IPS-18c (cell line): ENCODE results near the gene GRK5.
"Not testable (repeated sequence)": the region's sequence is repeated elsewhere in the genome, so short reads cannot be mapped to it uniquely, and the experiment has no call there.

Experiments
- H3K4me3 ChIP-seq: 2 replicates; pipeline ENCODE4 v1.7.0; 2013; ENCODE audit warnings: low read depth, mild to moderate bottlenecking, low read length, moderate library complexity; ENCODE audit not compliant: insufficient read depth
- H3K9me3 ChIP-seq: one replicate; pipeline ENCODE4 v1.6.1; 2013; ENCODE audit warnings: mild to moderate bottlenecking, low read length, moderate library complexity; ENCODE audit not compliant: control insufficient read depth, insufficient read depth

Gene GRK5

DNA sequence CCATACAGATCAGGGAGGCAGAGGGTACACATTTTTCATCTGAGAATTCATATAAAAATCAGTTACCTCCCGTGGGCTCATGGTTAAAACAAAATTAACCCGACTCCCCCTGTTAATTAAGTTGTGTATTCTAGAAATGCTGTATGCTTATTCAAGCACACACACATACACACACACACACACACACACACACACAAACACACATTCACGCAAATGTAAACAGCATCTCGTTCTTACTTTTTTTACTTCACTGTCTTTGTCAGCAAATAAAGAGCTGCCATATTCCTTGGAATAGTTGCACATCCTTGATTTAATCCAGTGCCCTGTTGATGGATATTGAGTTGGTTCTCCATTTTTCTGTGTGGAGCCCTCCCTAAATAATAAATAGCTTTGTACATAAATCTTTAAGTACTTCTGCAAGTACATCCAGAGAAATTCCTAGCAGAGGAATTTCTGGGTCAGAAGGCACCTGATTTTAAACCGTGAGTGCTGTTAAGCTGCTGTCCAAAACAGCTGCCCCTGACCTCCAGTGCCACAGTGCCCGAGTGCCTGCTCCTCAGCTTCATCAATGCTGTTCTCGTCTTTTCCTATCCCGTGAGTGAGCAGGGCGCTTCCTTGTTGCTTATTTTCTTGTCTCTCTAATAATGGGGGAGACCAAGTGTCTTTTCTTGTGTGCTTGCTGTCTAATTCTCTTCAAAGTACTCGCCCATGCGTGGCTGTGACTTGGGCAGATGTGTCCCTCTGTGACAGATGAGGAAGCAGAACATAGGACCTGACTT is 217.9 kb downstream of the GRK5 start:
- Histone ChIP-seq H3K4me3 (no peak overlapping the region), H3K9me3 (peaks cover 2% of the 10 kb centered on the region)

DNA sequence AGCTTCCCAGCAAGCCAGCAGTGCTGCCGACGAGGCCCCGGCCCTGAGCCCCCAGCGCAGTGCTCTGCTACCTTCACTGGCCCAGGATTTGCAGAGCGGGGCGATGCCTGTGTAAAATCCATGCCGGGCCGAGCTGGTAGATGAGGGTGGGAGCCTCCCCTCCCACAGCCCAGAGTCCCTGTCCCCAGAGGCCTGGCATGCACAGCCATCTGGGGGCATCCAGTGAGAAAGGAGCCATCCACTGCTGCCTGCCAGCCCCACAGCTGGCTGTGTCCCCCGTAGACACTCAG is 218.5 kb downstream of the GRK5 start:
- peaks cover 2% of the 10 kb centered on the region for H3K9me3 ChIP-seq
- H3K4me3 ChIP-seq: no peak overlapping the region

DNA sequence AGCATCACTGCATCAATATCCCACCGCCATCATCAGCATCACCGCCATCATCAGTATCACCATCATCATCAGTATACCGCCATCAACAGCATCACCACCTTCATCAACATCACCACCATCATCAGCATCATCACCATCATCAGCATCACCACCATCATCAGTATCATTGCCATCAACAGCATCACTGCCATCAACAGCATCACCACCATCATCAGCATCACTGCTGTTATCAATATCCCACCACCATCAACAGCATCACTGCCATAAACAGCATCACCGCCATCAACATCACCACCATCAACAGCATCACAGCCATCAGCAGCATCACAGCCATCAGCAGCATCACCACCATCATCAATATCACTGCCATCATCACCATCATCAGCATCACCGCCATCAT is 219.3 kb downstream of the GRK5 start:
- H3K4me3 ChIP-seq: no peak overlapping the region
- peaks cover 2% of the 10 kb centered on the region for H3K9me3 ChIP-seq

DNA sequence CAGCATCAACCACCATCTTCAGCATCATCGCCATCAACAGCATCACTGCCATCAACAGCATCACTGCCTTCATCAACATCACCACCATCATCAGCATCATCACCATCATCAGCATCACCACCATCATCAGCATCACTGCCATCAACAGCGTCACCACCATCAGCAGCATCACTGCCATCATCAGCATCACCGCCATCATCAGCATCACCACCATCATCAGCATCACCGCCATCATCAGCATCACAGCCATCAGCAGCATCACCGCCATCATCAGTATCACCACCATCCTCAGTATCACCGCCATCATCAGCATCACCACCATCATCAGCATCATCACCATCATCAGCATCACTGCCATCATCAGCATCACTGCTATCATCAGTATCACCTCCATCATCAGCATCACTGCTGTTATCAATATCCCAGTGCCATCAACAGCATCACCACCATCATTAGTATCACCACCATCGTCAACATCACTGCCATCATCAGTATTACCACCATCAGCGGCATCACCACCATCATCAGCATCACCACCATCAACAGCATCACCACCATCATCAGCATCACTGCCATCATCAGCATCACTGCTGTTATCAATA is 220.0 kb downstream of the GRK5 start:
- Histone ChIP-seq H3K9me3 (peaks cover 2% of the 10 kb centered on the region), H3K4me3 (no peak overlapping the region)

DNA sequence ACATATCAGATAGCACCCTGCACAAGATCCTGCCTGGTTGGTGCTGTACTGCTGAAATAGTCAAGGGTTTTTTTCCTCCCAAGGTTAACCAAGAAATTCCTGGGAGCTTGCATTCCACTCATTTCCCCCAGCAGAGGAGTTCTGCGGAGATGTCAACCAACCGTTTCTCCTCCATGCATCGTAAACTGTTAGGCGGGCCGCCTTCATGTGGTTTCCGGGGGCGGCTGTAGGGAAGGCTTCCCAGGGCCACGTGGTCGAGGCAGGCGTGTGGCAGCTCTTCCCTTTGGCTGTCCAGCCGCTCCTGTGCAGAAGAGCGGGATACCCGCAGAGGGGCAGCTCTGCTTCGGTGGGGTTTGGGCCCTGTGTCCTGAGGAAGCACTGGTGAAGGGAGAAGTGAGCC is 221.4 kb downstream of the GRK5 start:
- peaks cover 2% of the 10 kb centered on the region for H3K9me3 ChIP-seq
- H3K4me3 ChIP-seq: no peak overlapping the region

DNA sequence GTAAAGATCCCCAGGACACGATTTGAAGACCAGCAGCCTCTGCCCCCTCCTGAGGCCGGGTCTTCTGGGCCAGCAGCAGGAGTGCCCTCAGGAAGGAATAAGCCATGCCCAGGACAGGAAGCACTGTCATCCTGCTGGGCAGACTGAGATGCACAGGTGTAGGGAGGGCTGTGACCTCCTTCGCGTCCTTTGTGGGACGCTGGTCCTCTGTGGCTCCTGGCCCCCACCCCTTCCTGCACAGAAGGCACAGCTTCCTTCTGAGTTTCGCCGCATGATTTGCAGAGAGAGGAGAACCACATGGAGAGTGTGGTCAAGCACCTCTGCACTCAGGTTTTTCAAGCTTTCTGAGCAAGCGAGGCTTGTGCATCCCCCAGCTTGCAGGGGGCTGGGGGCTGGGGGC is 222.4 kb downstream of the GRK5 start:
- H3K9me3 ChIP-seq: peaks cover 4% of the 10 kb centered on the region
- H3K4me3 ChIP-seq: no peak overlapping the region

DNA sequence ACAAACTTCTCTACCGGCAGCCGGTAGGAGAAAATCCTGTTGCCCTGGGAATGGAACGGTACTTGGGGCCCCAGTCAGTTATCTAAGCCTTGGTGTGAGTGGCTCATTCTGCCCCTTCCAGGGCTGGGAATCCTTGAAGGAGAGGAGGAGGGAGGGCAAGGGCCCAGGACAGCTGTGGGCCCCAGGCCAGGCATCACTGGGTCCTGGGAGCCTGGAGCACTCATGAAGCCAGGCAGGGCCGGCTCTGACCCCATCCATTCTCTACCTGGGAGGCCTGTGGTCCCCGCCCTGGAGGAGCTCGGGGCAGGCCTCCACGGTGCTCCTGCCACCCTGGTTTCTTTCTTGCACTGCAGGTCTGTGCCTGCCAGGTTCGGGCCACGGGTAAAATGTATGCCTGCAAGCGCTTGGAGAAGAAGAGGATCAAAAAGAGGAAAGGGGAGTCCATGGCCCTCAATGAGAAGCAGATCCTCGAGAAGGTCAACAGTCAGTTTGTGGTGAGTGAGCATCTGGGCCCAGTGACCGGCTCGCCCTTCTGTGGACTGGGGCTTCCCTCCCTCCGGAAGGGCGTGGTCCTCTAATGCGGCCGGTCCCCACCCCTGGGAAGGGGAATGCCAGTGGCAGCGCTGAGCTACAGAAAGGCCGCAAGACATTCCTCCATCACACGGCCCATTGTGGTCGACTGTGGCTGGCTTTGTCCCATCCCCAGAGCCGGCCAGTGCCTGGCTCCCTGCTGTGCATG is 223.8 kb downstream of the GRK5 start:
- Histone ChIP-seq H3K9me3 (peaks cover 4% of the 10 kb centered on the region), H3K4me3 (no peak overlapping the region)

DNA sequence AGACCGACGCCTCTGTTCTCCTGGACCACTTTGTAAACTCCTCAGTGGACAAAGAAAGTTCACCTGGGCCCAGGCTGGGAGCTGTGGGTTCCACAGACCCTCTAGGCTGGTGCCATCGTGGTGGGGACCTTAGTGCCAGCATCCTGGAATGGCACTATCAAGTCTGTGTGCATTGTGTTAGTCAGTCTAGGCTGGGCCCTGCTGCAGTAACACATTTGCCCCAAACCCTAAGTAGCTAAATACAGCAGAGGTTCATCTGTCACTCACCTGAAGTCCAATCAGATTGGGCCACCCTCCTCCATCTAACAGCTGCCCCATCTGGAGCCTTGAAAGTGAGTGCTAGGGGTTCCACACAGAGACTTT is 224.4 kb downstream of the GRK5 start:
- Histone ChIP-seq H3K9me3 (peaks cover 4% of the 10 kb centered on the region), H3K4me3 (no peak overlapping the region)

DNA sequence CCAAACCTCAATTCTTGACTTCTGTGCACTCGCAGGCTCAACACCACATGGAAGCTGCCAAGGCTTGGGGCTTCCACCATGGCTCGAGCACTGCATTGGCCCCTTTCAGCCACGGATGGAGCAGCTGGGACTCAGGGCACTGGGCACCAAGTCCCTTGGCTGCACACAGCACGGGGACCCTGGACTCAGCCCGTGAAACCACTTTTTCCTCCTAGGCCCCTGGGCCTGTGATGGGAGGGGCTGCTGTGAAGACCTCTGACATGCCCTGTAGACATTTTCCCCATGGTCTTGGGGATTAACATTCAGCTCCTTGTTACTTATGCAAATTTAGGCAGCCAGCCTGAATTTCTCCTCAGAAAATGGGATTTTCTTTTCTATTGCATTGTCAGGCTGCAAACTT is 227.6 kb downstream of the GRK5 start:
- not testable (repeated sequence) for H3K4me3 ChIP-seq, H3K9me3 ChIP-seq

DNA sequence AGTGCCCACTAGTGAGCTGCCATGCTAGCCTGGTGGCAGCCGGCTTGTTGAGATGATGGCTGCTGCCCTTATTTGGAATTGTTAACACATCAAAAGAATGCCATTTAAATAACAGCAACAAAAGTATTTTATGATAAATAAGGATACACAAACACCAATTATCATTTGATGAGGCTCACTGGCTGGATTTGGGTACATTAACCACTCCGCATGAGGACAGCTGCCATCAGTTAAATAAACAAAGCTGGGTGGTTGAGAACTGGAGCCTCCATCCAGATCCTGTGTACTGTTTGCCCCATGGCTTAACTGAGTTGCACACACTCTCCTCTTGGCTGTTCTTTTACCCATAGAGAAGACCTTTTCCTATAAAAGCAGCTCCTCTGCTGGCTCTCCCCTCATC is 231.3 kb downstream of the GRK5 start:
- H3K9me3 ChIP-seq: peaks cover 4% of the 10 kb centered on the region
- H3K4me3 ChIP-seq: no peak overlapping the region

DNA sequence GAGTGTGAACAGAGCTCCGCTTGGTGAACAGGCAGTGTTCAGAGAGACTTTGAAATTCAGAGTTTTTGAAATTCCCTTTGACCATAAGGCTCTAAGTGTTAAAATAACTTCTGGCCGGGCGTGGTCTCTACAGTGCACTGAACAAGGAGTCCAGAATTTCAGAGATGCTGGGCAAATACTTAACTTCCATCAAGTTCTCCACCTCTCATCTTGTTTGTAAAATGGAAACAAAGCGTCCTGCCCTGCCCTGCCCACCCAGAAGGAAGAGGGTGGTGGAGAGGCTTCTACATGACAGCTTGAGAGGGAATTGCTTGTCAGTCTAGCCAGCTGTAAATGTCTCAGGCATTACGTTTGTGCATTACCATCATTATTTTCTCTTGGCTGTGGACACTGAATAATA is 232.6 kb downstream of the GRK5 start:
- Histone ChIP-seq H3K9me3 (peaks cover 2% of the 10 kb centered on the region), H3K4me3 (no peak overlapping the region)

DNA sequence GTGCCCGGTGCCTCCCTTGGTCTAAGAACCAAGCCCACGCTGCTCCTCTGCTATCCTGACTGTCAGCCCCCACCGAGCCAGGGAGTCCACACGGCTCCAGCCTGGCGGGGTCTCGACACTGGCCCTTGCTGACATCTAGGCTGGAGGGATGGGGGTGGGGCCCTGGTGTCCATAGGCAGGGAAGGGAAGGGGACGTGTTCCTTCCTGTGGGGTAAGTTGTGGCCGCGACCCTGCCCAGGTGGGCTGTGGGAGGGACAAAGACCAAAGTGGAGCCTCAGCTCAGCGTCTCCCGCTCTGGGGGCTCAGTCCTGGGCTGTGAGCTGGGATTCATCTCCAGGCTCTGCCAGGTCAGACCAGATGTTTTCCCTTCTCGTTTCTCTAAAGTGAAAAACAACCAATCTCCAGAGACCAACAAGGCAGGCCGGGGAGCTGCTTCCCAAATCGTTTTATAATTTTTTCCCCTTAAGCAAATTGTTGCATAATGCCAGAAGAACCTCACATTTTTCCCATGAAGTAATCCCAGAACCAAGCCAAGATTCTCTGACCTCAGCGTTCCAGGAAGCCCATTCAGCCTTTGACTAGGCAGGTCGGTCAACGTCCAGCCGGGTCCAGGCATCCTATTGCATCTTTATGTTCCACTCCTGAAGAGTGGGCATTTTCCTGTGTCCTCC is 233.9 kb downstream of the GRK5 start:
- no peak overlapping the region for H3K4me3 ChIP-seq
- peaks cover 2% of the 10 kb centered on the region for H3K9me3 ChIP-seq

DNA sequence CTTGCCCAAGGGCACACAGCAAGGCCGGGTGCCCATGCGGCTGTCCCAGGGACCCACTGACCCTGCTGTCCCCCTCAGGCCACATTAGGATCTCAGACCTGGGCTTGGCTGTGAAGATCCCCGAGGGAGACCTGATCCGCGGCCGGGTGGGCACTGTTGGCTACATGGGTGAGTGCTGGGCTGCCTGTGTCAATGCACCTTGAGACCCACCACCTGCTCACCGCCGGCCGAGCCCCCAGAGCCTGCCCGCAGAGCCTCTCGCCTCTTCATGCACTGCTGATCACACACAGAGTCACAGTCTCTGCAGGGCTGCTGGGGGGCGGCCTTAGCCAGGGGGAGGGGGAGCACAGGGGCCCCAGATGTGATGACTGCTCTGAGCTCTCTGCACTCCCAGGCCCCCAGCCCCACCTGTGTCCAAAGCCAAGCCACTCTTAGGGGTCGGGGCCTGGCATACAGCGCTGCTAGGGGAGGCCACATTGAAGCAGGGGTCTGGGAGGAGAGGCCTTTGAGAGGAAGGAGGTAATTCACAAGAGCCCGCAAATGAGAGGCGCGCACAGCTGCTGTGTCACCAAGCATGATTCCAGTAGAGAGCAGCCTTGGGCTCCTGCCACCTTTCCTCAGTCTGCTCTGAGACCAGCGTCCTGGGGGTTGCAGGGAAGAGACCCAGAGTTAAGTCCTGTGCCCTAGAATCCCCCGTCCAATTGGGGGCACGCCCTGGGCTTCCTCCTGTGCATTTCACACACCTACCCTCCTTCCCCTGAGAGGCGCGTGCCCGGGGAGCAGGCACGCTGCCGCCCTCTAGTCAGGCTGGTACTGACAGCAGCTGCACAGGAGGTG is 234.8 kb downstream of the GRK5 start:
- Histone ChIP-seq H3K9me3 (peaks cover 1% of the 10 kb centered on the region), H3K4me3 (no peak overlapping the region)

DNA sequence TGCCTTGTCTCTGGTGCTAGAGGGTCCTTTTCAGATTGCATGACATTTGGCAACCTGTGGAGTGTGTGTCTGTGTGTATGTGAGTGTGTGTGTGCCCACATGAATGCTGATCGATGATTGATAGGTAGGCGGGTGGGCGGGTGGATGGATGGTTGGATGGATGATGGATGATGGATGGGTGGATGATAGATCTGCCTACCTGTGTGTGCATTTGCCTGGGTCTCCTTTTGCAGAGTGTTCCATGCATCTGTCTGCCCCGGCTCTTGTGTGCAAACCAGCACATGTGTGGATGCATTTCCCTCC is 235.3 kb downstream of the GRK5 start:
- no peak overlapping the region for H3K4me3 ChIP-seq
- no peaks in the 10 kb centered on the region for H3K9me3 ChIP-seq

DNA sequence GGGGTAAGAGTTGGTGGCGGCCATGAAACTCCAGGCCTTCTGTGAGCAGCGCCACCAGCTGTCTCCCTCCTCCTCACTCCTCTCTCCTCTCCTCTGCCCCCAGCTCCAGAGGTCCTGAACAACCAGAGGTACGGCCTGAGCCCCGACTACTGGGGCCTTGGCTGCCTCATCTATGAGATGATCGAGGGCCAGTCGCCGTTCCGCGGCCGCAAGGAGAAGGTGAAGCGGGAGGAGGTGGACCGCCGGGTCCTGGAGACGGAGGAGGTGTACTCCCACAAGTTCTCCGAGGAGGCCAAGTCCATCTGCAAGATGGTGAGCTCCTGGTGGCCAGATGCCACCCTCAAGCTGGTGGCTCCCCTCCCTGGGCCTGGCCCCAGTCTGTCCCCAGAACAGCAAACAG is 236.1 kb downstream of the GRK5 start:
- no peaks in the 10 kb centered on the region for H3K9me3 ChIP-seq
- no peak overlapping the region for H3K4me3 ChIP-seq

DNA sequence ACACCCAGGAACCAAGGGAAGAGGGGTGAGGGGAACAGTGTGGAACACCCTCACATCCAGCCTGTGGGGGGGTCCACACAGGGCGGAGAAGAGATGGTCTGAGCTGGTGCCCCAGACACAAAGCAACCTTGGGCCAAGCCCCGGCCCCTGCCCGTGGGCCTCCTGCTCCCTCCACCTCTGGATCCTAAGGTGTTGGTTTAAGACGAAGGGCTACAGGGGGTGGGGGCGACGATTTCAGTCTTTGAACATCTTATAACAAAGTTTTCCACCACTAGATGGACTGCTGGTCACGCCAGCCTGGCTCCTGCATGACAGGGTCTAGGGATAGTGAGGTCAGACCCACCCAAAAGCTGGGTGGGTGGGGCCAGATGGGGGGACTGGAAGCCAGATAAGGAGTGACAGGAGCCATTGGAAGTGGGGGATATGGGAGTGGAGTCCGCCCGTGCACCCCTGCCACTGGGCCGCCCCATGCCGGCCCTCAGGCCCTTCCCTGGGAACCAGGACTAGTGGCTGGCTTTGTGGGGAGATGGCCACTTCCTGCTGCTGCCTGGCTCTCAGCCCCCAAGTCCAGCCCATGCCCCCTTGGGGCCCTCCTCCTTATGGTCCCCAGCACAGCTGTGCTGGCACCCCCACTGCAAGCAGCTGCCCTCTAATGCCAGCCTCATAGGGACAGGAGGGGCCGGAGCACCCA is 236.7 kb downstream of the GRK5 start:
- no peak overlapping the region for H3K4me3 ChIP-seq
- no peaks in the 10 kb centered on the region for H3K9me3 ChIP-seq

DNA sequence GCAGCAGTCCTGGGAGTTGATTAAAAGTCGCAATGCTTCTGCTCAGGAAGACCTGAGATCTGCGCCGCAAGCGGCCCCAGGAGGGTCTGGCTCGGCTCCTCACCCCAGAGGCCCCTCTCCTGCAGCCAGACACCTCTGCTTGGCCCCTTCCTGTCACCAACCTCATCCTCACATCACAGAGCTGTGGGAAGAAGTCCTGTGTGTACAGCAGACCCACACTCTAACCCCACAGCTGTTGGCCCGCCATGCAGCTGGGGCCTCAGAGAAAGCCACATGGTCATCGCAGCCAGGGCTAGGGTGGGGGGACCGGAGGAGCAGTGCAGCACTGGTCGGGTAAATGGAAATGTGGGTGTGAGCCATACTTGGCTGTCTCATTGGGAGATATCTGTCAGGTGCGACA is 237.5 kb downstream of the GRK5 start:
- H3K9me3 ChIP-seq: no peaks in the 10 kb centered on the region
- no peak overlapping the region for H3K4me3 ChIP-seq
